NCI-H2196 (cell line): ENCODE results near the gene LEF1.
"Not testable (repeated sequence)": the region's sequence is repeated elsewhere in the genome, so short reads cannot be mapped to it uniquely, and the experiment has no call there.

Experiments used
- DNase-seq: peaks from one replicate; lab custom pipeline; 2025; ENCODE audit not compliant: unreplicated experiment; lab: John Stamatoyannopoulos, UW

The LEF1 gene

DNA sequence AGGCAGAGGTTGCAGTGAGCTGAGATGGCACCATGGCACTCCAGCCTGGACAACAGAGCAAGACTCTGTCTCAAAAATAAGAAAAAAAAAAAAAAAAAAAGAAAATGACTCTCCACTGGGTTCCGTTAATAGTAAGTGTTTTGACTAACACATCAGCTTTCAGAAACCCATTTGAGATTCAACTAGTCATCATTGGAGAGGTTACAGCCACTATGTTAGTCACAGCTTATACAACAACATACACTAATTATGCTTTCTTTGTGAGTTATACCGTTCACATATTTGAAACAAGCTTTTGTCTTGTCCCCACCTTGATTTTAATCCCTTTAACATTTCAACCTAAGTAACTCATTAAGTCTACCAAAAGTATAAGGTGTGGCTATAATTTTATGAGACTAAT lies 130.8 kb downstream of the LEF1 start:
- DNase-seq: no peak

DNA sequence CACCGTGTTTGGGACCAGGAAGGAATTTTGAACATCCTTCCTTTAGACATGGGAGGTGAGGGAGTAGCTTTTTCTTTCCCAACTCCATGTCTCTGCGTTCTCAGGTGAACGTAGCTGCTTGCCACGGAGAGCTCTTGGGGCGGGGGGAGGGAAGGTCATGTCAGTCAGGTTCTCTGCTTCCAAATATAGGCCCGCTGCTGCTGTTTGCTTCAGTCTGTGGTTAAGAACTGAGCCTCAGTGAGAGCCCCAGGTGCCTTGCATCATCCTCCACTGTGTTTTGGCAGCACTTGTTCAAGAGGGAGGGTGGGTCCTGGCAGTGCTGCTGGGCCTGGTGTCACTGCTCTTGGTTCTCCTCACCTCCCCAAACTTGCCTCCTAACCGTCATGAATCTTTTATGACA lies 132.5 kb downstream of the LEF1 start:
- DNase-seq: no peak

DNA sequence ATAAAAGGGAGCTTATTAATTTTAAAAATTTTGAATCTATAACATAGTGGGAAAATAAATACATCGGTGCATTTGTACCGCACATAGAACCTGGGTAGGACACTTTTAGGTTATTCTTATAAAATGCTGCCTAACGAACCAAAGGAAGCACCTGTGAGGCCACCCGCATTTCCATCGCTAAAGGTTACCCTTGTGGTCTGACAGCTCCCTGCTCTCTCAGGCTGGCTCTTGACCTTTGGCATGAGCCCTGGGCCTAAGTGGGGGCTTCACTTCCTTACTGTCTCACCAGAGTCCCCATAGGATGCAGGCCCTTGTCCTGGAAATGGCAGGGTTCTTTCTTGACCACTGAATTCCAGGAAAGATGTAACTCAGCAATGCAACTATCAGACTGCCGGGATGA lies 133.0 kb downstream of the LEF1 start:
- no peak for DNase-seq

DNA sequence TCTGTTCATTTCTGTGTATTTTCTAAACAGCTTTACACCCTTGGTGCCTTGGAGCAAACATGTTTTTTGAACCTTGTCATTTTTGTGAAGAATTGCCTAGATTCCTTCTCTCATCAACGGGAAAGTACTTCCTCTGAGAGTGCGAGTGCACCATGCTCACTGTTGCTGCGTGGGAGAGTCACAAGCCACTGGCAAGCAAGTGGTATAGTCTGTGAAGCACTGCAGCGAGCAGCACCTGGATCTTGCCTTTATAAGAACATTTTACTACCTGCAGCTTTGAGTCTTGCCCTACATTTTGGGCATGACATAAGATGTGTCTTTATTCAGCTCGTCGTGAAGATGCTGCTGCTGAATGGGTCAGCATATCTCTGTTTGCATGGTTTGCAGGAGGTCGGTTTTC lies 134.2 kb downstream of the LEF1 start:
- DNase-seq: no peak

DNA sequence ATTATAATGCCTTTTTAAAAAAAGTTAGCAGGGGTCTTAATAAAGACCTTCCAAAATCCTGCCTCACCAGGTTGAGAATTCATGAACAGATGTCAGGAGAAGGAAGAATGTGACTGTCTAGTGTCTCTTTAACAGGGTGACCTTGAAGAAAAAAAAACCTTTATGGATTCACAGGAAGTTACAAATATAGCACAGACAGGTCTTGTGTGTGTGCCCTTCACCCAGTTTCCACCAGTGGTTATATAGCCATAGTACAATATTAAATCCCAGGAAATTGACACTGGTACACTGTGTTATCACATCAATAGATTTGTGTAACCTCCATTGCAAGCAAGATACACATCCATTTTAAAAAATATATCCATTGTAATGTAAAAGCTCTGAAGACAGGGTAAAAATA lies 135.4 kb downstream of the LEF1 start:
- no peak for DNase-seq

DNA sequence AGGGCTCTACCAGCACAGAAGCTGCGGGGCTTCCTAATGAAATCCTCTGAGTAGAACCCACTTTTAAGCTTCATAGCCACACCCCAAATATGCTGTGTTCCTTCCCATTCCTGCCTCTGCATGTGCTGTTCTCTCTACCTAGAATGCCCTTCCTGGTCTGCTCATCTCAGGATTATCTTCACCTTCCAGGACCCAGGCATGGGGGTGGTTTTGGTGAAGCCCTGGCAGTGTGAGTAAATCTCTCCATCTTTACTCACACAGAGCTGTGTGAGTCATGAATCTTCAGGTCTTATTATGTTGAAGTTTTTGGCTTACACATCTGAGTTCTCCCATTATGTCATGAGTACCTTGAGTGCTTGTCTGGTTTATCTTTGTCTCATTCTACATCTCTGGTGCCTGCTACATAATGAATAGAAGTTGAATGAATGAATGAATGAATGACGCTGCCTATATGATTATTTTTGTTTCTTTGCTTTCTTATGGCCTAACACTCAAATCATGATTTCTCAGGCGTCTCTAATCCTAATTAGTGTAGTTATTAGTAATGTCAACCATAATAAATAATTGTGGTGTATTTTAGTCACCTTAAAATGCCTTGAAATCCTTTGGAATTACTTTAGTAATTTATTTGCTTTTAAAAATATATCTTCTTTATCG lies 137.2 kb downstream of the LEF1 start:
- DNase-seq: no peak

DNA sequence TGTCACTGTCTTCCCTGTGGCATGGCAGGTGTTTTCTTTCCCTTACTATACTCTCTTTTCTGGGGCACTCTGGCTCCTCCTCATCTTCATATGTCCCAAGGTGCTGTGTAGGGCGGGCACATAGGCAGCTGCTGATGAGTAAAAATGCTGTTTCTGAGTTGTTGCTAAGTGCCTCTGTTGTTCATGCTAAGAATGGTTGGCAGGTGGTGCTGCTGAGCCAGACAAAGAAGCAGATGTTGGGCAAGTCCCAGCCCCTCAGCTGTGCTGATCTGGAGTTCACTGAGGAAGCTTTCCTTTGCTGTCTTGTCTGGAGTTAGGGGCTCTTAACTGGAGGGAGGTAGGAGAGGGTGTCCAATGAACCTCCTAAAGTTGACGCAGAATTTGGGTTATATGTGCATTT lies 138.4 kb downstream of the LEF1 start:
- peak; percentile 54 for DNase-seq

DNA sequence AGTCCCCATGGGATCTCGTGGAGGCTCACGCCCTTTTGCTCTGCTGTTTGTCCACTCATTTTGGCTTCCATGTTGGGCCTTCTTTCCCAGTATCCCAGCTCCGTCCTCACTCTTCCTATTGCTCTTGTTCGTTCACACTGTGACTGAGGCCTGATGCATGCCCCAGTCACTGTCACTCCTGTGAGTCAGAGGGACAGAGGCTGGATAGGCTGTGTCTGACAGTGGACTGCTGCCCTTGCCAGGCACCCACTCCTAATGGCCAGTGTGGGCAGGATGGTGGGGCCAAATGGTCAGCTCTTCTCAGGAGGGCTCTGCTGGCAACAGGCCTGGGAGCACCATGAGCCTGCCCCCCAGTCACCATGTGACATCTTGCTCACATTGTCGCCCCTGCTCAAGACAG lies 139.0 kb downstream of the LEF1 start:
- no peak for DNase-seq

DNA sequence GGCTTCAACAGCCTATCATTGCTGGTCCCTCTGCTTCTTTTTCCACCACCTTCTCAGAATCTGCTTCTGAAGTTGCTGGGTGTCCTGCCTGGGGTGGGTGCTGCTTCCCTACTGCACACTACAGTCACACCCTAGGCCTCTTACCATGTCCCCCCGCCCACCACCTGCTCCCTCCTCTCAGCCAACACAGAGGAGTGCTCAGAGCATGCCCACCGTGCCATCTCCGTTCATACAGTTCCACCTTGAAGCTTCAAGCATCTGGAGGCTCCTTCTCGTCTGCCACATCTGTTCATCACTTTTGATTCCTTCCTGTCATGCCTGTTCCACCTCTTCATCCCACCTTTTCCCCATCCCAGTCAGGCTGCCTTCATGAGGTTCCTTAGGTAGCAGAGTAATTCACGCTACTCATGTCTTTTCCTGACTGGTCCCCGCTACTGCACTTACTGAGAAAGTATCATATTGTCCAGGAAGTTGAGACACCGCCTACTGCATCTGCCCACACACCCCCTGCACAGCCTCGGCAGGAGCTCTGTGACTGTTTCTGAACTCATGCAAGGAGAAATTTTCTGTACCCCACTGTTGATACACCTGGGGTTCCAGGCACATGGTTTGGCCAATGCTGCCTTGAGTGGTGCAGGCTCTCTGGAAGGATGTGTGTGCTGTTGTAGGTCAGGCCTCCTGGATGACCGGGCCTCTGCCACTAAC lies 139.6 kb downstream of the LEF1 start:
- DNase-seq: no peak

DNA sequence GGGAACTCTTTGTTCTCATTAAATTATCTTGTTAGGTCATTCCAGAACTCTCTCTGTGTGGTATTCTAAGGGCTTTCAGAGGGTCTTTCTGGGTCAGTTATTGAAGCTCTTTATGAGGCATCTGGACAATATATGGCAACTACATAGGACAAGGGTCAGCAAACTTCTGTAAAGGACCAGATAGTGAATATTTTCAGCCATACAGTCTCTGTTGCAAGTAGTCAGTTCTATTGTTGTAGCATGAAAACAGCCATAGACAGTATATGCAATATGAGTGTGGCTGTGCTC lies 143.9 kb downstream of the LEF1 start:
- no peak for DNase-seq

DNA sequence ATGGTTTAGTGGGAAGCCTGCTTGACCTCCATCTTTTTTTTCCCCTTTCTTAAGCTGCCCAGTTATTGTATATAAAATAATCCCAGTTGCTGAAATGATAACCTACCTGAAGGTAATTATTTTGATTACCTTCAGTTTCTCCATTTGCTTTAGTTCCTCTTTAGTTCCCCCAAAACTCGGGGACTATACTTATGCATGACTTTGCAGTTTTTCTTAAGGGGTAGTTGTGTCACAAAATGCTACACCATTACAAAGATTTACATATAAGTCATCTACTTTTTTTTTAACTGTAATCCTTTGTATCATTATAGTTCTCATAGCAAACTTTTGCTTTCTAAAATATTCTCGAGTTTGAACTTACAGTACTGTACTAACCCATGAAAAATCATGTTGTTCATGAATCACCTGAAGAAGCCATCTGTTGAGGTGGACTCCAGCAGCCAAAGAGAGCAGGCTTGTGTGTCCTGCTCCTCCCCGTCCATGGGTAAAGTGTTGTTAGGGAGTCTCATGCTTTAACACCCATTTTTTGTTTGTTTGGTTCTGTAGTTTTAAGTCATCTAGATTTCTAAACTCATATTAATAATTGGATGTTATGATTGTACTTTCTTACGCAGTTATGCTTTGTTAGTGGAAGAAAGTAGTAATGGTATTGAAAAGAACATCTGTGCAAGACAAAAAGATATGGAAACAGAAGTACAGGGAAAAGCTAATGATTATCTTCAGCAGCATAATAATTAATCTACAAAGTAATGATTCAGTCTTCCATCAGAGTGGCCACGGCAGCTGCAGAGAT lies 144.5 kb downstream of the LEF1 start:
- no peak for DNase-seq

DNA sequence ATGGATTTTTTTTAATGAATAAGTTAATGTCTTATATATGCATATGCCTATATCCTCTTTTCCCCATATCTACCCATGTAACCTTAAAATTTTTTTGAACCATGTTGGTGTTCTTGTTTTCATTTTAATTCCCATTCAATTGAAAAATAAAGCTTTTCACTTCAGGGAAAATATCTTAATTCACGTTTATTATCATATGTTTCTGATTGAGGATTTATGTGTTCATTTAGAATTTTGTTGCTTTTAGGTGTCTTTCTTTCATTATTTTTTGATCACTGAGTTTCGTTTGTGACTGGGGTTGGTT lies 149.9 kb downstream of the LEF1 start:
- no peak for DNase-seq

DNA sequence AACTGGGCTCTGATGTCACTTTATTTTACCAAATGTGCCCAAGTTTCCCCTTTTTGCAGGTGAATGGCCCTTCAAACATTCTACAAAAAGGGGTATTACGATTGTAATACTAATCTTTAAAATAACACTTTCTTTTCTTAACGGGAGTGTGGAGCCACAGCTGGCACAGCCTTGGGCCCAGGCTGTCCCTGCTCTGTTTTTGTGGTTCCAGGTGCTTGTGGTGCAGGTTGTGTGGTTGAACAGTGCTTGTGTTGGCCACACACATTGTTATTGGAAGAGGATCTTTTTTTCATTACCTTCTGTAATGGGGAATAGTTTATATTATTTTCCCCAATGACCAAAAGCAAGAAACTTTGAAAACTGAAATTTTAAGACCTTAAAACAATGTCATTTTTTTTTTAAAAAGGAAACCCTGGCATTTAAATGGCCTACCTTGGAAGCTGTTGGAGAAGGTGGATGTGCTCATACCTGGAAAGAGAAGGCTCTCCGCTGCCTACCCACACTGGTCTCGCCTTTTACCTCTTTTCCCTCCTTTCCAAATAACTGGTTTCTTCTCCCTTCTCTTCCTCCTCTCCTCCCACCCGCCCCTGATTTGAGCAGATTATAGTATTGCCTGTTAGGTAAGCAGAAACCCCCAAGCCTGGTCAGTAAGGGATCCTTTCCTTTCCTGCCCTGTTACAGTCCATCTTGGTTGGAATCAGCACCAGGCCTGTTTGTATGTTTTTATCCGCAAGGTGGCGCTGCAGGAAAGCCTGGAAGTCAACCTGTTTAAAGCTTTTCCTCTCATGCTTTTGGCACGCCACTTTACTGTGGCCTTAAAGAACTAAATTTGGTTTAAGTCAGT lies 150.5 kb downstream of the LEF1 start:
- peak; percentile 59 for DNase-seq

DNA sequence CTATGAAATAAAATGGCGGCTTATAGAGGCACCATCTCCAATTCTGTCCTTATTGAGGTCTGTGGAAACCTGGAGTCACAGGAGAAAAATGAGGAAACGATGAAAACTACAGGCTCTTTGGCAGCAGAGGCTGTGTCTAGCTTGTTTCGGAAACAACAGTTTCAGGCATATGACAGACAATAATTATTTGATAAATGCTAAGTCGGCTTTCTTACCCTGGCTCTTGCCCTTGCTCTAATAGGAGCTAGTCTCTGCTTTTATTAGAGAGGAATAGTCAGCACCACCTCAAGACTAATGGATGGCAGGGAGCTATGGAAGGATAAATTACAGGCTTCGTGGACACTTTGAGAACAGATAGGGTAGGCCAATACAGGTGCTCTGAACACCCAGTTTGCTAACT lies 154.8 kb downstream of the LEF1 start:
- DNase-seq: no peak

DNA sequence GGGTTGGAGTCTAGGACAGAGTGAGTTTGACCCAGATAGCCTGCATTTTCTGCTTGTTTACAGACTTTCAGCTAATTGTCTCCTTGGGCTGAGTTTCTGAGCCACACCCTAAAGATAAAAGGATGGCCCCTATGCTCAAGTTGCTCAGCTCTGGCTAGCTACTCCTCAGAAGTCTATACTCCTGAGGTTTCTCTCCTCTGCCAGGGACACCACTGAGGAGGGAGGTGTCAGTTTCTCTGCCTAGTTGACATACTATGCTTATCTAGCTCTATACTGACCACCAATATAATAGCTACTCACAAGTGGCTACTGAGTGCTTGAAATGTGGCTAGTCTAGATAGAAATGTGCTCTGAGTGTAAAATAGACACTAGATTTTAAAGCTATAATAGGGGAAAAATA lies 155.4 kb downstream of the LEF1 start:
- DNase-seq: no peak

DNA sequence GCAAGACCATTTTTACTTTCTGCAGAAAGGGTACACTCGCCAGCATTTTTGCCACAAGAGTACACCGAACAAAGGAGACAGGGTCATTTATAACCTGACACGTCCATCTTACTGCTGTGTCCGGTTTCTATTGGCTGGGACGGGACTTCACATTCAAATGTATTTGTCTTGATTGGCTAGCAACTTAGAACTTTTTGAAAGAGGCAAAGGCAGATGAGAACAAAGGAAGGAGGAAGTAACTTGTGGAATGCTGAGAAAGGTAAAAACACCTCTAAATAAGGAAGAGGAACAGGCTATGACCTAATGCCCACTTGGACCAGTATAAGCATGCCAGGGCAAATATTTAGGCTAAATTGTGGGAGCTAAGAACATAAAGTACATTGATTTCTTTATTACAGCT lies 156.3 kb downstream of the LEF1 start:
- DNase-seq: not testable (repeated sequence)

DNA sequence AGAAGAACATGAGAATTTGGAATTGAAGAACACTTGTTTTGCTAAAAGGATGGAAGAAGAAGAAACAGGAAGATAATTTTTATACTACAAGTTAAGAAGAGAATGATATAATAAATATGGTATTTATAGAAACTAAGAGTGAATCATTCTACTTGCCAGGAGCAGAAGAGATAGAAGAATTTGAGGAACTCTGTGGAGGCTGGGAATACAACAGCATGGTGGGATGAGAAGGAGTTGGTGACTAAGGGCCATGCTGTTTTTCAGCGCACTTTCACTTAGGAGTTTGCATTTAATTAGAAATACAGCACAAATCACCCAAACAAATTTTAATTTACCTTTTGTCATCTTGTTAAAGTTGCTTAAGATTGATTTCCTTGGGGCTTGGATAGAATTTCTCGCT lies 158.6 kb downstream of the LEF1 start:
- no peak for DNase-seq

DNA sequence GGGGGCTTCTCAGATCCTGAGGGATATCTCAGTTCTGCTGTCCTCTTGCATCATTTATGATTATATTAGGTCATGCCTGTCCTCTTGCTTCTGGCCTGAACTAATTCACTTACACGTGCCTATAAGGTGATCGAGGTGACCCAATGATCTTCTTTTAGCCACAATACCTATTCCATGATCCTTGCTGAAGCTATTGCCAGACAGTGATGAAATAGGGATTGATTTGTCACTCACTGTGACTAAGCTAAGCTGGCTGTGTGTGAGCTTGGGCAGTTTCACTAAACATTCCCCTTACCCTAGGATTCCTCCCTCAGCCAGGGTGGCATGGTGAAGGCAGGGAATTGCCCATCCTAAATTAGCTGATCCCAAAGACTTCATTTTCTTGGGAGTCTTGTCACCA lies 160.0 kb downstream of the LEF1 start:
- DNase-seq: no peak

DNA sequence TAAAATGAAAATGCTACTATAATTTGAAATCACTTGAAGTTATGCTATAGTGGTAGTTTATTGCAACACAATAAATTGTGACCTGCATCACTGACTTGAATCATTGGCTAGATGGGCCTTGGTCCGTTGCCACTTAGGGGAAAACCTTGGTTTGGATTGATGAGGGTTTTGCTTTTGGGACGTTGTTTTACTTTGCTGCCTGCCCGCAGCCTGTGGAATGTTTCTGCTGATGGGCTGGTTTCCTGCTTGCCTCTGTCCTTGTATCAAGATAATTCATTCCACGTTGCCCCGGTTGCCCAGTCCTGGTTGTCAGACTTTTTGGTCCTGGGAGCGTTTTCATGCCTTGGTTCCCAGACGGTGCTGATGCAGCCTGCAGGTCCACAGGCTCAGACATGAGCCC lies 160.7 kb downstream of the LEF1 start:
- no peak for DNase-seq

DNA sequence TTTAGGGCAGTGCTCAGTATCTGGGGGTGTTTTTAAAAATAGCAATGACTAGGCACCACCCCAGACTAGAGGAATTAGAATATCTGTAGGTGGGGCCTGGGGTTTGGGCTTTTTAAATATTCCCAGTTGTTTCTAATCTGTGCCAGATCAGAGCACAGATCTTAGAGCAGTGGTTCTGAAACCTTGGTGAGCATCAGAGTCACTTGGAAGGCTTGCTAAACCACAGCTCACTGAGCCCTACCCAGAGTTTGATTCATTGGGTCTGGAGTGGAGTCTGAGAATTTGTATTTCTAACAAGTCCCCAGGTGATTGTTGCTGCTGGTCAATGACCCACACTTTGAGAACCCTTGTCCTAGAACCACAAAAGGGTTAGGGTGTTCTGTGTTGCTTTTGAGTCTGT lies 162.4 kb downstream of the LEF1 start:
- DNase-seq: no peak

DNA sequence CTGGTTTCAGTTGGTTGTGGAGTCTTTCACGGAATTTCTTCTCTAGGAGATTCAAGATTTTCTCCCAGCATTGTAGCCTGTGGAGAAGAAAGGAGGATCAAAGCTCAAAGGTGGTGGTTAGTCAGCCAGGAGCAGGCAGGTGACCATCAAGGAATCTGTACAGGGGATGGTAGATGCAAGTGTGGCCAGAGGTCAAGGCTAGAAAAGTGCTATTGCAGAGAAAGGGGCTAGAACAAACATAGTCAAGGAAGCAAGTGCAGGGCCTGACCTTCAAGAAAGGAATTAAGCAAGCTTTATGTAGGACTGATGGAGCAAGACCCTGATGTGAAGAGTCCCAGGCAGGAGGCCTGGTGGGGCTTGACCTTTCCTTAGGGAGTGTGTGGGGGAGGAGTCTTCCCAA lies 162.9 kb downstream of the LEF1 start:
- DNase-seq: no peak

DNA sequence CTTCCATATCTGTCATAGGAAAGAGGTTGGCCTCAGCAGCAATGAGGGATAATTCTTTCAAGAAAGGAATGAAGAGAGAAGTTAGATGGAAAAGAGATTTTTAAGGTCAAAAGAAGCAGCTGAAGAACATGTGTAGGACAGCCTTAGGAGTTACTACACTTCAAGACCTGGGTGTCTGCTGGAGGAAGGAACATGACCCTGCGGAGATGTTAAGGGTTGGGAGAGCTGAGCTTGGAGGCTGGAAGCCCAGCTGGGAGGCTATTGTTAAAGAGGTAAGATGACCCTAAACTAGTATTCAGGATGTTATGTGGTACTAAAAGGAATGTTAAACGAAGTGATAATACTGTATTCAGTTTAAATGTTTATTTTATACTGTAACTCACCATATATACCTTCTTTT lies 164.1 kb downstream of the LEF1 start:
- no peak for DNase-seq
